ENCODE measurements around the gene MTA3.

DNA sequence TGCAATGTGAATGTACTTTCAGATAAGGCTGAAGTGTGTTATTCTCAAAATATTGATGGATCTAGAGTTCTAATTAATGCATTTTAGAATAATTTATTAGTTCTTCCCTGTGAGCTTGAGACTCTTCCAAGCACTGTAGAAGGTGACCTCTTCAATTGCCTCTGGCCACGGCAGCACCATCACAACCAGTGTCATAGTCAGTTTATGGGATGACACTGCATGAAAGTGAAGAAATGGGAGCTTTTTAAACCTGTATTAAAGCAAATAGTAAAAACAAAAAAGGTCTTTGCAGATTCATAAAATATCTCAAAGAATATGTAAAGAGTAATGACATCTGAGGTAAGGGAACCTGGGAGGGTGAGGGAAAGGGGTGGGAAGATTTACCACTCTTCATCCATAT is 143.5 kb downstream of the MTA3 start:
- no peak for TF ChIP-seq POLR2A (IDR thresholded peaks at IDR 0.05; ENCODE audit: extremely low read depth, insufficient read length)
- TF ChIP-seq, protein P1, sequence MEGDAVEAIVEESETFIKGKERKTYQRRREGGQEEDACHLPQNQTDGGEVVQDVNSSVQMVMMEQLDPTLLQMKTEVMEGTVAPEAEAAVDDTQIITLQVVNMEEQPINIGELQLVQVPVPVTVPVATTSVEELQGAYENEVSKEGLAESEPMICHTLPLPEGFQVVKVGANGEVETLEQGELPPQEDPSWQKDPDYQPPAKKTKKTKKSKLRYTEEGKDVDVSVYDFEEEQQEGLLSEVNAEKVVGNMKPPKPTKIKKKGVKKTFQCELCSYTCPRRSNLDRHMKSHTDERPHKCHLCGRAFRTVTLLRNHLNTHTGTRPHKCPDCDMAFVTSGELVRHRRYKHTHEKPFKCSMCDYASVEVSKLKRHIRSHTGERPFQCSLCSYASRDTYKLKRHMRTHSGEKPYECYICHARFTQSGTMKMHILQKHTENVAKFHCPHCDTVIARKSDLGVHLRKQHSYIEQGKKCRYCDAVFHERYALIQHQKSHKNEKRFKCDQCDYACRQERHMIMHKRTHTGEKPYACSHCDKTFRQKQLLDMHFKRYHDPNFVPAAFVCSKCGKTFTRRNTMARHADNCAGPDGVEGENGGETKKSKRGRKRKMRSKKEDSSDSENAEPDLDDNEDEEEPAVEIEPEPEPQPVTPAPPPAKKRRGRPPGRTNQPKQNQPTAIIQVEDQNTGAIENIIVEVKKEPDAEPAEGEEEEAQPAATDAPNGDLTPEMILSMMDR (IDR thresholded peaks at IDR 0.05; ENCODE audit: low read depth, low read length): no peak

Measured in NB4 (cell line).